ENCODE measurements around the gene KRTAP1-5.

DNA sequence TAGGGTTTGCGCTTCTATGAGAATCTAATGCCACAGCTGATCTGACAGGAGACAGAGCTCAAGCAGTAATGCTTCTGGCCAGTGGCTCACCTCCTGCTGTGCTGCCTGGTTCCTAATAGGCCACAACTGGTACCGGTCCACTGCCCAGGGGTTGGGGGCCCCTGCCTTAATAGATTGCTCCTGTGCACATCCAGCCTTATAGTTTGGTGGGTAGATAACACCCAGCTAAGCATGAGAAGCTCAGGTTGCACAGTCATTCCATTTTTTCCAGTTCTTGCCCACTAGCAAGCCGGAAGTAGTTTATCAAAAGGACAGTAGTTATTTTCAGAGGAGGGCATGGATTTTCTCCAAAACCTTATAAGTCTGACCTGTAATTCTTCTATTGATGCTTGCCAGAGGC lies 7.6 kb downstream of the KRTAP1-5 start:
- TF ChIP-seq, protein P1, sequence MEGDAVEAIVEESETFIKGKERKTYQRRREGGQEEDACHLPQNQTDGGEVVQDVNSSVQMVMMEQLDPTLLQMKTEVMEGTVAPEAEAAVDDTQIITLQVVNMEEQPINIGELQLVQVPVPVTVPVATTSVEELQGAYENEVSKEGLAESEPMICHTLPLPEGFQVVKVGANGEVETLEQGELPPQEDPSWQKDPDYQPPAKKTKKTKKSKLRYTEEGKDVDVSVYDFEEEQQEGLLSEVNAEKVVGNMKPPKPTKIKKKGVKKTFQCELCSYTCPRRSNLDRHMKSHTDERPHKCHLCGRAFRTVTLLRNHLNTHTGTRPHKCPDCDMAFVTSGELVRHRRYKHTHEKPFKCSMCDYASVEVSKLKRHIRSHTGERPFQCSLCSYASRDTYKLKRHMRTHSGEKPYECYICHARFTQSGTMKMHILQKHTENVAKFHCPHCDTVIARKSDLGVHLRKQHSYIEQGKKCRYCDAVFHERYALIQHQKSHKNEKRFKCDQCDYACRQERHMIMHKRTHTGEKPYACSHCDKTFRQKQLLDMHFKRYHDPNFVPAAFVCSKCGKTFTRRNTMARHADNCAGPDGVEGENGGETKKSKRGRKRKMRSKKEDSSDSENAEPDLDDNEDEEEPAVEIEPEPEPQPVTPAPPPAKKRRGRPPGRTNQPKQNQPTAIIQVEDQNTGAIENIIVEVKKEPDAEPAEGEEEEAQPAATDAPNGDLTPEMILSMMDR (IDR thresholded peaks at IDR 0.05; ENCODE audit: extremely low read depth in 1 of 2, insufficient read depth in 1 of 2, low read depth in 1 of 2, low read length in 2 of 2), result no peak
- no peak for TF ChIP-seq POLR2A (IDR thresholded peaks at IDR 0.05; ENCODE audit: low read depth, low read length)

Measured in endothelial cell of umbilical vein (primary cell).